Subcutaneous adipose tissue (tissue), 4 donors: ENCODE measurements around the gene IRF8. TPM values are rescaled to one million over a fixed set of nuclear protein-coding genes. Genes with fewer than 3 reads are reported as not detected.

Experiments
- CTCF ChIP-seq: fragments of 450-650 bp; IDR thresholded peaks from one replicate; pipeline ENCODE4 v1.5.1; 2016; ENCODE audit warnings: low read depth, mild to moderate bottlenecking, control low read depth, antibody characterized with exemption, moderate library complexity
- total RNA-seq, 4 donors: library from RNA; depleted of rRNA; stranded (reverse); fragments of >200 nt; gene quantifications; one replicate each; pipeline ENCODE4 v1.1.0, GENCODE V29; 2016

The IRF8 gene
- total RNA-seq, 4 donors from 2014 or later: 40.8 to 156 (median 66.6) TPM

DNA sequence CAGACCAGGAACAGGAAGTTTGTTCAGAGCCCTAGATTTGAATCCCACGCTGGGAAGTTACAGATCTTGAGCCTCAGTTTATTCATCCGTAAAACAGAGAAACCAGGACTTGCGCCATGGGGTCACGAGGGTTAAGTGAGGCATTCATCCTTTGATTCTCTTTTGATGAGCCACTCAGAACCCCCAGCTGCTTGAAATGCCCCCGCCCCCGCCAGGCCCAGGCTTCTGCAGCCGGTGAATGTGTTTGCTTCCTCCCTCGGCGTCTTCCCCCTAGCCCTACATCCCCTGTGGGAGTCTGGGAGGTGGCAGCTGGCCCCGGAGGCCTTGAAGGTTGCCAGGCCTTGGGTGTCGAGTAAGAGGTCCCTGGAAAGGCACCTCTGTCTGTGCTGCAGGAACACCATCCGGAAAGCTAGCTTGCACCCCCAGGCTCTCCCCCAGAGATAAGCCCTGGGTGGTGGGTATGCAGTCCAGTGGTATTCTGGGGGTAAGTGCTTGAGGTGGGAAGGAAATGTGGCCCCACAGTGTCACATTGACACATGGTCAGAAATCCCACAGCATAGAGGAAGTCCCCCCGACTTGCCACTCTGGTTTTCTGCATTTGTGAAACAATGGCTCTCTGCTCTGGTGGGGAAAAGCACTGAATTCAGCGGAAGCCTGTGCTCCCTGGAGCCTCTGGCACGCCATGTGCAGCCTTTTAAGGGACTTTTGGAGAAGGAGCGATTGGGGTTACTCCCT is 14.9 kb downstream of the IRF8 start:
- no peak for TF ChIP-seq CTCF

DNA sequence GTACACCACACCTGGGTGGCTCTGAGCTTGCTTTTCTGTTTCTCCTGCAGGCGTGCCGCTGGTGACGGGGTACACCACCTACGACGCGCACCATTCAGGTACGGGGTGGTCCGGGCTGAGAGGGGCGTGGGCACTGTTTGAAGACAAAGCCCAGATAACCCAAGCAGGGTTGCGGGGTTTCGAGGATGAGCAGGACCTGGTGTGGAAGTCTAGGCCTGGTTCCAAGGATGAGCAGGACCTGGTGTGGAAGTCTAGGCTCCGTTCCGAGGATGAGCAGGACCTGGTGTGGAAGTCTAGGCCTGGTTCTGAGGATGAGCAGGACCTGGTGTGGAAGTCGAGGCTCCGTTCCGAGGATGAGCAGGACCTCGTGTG is 15.4 kb downstream of the IRF8 start:
- no peak for TF ChIP-seq CTCF

DNA sequence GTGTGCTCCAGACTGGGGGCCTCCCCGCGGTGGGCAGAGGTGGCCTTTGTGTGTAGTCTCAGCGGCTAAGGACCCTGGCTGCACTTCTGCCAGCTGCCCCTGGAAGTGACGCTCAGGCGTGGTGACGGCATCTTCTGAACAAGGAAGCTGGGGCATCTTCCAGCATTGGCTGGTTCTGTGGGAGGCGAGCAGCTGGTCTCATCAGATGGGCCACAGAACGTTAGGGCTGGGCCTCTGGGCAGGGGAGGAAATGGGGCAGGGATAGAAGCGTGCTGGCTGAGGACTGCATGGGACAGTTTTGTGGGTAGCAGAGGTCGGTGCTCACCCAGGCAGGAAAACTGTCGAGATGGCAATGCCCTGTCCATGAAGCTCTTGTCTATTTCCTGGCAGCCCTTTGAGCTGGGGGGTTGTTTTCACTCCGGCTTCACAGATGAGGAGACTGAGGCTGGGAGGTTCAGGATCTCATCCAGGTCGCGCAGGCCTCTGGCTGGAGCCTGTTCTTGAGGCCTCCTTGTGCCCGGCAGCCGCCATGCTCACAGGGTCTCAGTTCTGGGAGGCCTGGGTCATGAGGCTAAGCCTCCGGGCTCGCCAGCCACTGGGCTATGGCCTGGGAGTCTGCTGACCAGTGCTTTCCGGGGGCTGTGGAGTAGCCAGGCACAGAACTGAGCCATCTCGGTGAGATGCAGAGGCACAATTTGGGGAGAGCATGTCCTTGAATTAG is 16.3 kb downstream of the IRF8 start:
- no peak for TF ChIP-seq CTCF

- TF ChIP-seq CTCF: no peak
These were observed 17.4 kb downstream of the IRF8 start for GRCh38 chr16:85916141-85916890.

DNA sequence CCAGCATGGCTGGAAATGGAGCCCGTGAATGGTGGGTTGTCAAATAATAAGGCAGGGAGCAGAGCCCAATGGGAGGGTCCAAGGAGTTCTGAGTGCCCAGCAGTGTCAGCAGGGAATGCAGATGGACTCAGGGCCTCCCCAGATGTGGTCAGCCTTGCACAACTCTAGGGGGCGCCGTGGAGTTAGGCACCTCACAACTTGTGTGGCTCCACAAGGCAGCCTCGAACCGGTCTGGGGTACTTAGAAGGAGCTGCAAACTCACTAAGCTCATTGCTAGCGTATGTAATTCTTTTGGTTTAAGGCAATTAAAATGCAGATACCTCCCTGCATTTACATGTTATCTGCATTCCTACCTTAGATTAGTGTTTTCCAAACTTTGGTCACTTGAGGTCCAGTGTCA is 18.1 kb downstream of the IRF8 start:
- TF ChIP-seq CTCF: no peak

DNA sequence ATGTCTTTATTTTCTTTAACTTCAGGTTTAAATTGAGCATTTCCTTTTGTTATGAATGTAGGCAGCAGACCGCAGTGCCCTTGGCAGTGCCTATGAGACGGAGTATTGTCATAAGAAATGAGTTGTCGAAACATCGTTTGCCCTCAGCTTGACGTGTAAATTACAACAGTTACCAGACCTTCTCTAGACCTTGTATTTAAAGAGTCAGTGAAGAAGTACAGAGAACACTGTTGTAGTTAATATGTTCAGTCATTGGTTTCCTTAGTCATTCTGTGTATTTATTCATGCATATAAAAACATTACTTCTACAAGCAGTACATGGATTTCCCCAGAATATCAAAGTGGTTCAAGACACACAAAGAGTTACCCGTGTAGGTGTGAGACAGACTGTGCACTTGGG is 19.0 kb downstream of the IRF8 start:
- no peak for TF ChIP-seq CTCF

DNA sequence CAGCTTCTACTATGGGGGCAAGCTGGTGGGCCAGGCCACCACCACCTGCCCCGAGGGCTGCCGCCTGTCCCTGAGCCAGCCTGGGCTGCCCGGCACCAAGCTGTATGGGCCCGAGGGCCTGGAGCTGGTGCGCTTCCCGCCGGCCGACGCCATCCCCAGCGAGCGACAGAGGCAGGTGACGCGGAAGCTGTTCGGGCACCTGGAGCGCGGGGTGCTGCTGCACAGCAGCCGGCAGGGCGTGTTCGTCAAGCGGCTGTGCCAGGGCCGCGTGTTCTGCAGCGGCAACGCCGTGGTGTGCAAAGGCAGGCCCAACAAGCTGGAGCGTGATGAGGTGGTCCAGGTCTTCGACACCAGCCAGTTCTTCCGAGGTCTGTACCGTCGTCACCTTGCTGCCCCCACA is 19.5 kb downstream of the IRF8 start:
- TF ChIP-seq CTCF: no peak
